HepG2 (cell line): ENCODE measurements around the gene CADM2. TPM values are rescaled to one million over a fixed set of nuclear protein-coding genes. Genes with fewer than 3 reads are reported as not detected.

Source experiments
- ATAC-seq: fragments of 200-7000 bp; cut with Tn5 transposase; 3 replicates; pipeline ENCODE4 v1.9.1; 2020; ENCODE audit warnings: mild to moderate bottlenecking, moderate library complexity
- BruUV-seq: library from RNA; stranded (reverse); fragments of 400-500 nt; replicated peaks from 2 replicates; lab custom pipeline; 2021; lab: Mats Ljungman, UMichigan
- CTCF ChIA-PET: fragments of 300-600 bp; formaldehyde crosslinking; extraction: SDS; loops from one replicate; lab custom pipeline; 2021; ENCODE audit warnings: low total read pairs, inconsistent platforms, low intra/inter-chr PET ratio; lab: Yijun Ruan, JAX
- POLR2A ChIA-PET: fragments of 350-600 bp; sonication (Branson Sonifier 250); formaldehyde crosslinking; loops from one replicate; lab custom pipeline; 2020; ENCODE audit warnings: antibody characterized with exemption, inconsistent platforms; lab: Yijun Ruan, JAX
- DNase-seq: peaks from one replicate; pipeline ENCODE4 v3.0.0-alpha.2; 2015; ENCODE audit warnings: low spot score
- FAIRE-seq: peaks from 3 replicates; lab custom pipeline; 2011; peaks lifted over from hg19 to GRCh38; lab: Jason Lieb, UNC
- H2AFZ ChIP-seq: one replicate; pipeline ENCODE4 v1.6.1; 2011; ENCODE audit warnings: low read length, inconsistent platforms
- H3K27ac ChIP-seq: fragments of 300-600 bp; 3 replicates; pipeline ENCODE4 v1.8.0; 2011; ENCODE audit warnings: mixed run types, mild to moderate bottlenecking, mixed read lengths, low read length, inconsistent platforms; ENCODE audit not compliant: insufficient read depth; ENCODE audit errors: extremely low read length
- H3K27me3 ChIP-seq, 2 experiments: fragments of 200-600 bp in 1 of 2; 2 replicates in 1 of 2; 3 replicates in 1 of 2; pipeline versions ENCODE4 v1.6.0 to v1.8.0; 2011; ENCODE audit warnings: low read length in 2 of 2, mild to moderate bottlenecking in 2 of 2, moderate library complexity in 2 of 2, inconsistent platforms in 1 of 2; ENCODE audit not compliant: insufficient read depth in 2 of 2, control insufficient read depth in 1 of 2
- H3K36me3 ChIP-seq, 2 experiments: fragments of 200-600 bp in 1 of 2; replicated peaks in 1 of 2; 2 replicates in 1 of 2; 3 replicates in 1 of 2; pipeline versions ENCODE4 v1.5.1 to v1.8.0; 2011; ENCODE audit warnings: low read length in 2 of 2, inconsistent platforms in 1 of 2; ENCODE audit not compliant: insufficient read depth in 2 of 2, control insufficient read depth in 1 of 2
- H3K4me1 ChIP-seq: 2 replicates; pipeline ENCODE4 v1.5.1; 2012; ENCODE audit warnings: low read length, inconsistent platforms; ENCODE audit not compliant: insufficient read depth
- H3K4me2 ChIP-seq: 2 replicates; pipeline ENCODE4 v1.6.0; 2011; ENCODE audit warnings: low read depth, low read length, inconsistent platforms
- H3K4me3 ChIP-seq, 3 experiments: fragments of 200-600 bp in 1 of 3; sonication (generic), shearing (Covaris generic) in 1 of 3; replicated peaks in 1 of 3; 2 replicates each; pipeline ENCODE4 v1.5.1; 2011 to 2016; ENCODE audit warnings: low read length in 3 of 3, inconsistent platforms in 2 of 3, low read depth in 2 of 3, mild to moderate bottlenecking in 2 of 3, control low read depth in 1 of 3, mixed read lengths in 1 of 3; ENCODE audit not compliant: insufficient read depth in 1 of 3
- H3K79me2 ChIP-seq: one replicate; pipeline ENCODE4 v1.6.1; 2011; ENCODE audit warnings: low read length, inconsistent platforms; ENCODE audit not compliant: insufficient read depth
- H3K9ac ChIP-seq: 2 replicates; pipeline ENCODE4 v1.6.0; 2011; ENCODE audit warnings: mild to moderate bottlenecking, low read depth, low read length, inconsistent platforms; ENCODE audit not compliant: insufficient read depth
- H3K9me3 ChIP-seq: 2 replicates; pipeline ENCODE4 v1.5.1; 2012; ENCODE audit warnings: mild to moderate bottlenecking, low read length
- H4K20me1 ChIP-seq: 2 replicates; pipeline ENCODE4 v1.6.0; 2011; ENCODE audit warnings: inconsistent platforms, mild to moderate bottlenecking, low read length, moderate library complexity; ENCODE audit not compliant: insufficient read depth
- AHR ChIP-seq: IDR thresholded peaks from 2 replicates; pipeline ENCODE4 v1.6.1; 2018; ENCODE audit warnings: missing genetic modification reagents, missing compliant biosample characterization
- CENPX ChIP-seq: sonication (generic); formaldehyde crosslinking; IDR thresholded peaks from 2 replicates; pipeline ENCODE4 v1.9.0; 2021; ENCODE audit warnings: mild to moderate bottlenecking, missing genetic modification reagents, moderate library complexity
- EEA1 ChIP-seq: sonication (generic); formaldehyde crosslinking; IDR thresholded peaks from 2 replicates; pipeline ENCODE4 v1.5.1; 2020; ENCODE audit warnings: mild to moderate bottlenecking, missing genetic modification reagents, borderline replicate concordance
- FOXP4 ChIP-seq: sonication (generic); formaldehyde crosslinking; IDR thresholded peaks from 2 replicates; pipeline ENCODE4 v1.4.0; 2020; ENCODE audit warnings: missing genetic modification reagents
- GATA4 ChIP-seq: sonication (generic); IDR thresholded peaks from 2 replicates; pipeline ENCODE4 v1.6.1; 2016; ENCODE audit warnings: antibody characterized with exemption, low read depth, borderline replicate concordance
- IKZF1 ChIP-seq: fragments of 450-650 bp; IDR thresholded peaks from 2 replicates; pipeline ENCODE4 v1.7.1; 2016
- KDM6A ChIP-seq: IDR thresholded peaks from 2 replicates; pipeline ENCODE4 v1.6.1; 2016; ENCODE audit warnings: low read depth
- MYNN ChIP-seq: sonication (generic); formaldehyde crosslinking; IDR thresholded peaks from 2 replicates; pipeline ENCODE4 v1.4.0; 2020; ENCODE audit warnings: mild to moderate bottlenecking, low read depth, missing genetic modification reagents
- SPEN ChIP-seq: sonication (generic); formaldehyde crosslinking; IDR thresholded peaks from 2 replicates; pipeline ENCODE4 v1.5.1; 2020; ENCODE audit warnings: low read depth, mild to moderate bottlenecking, missing genetic modification reagents
- TERF1 ChIP-seq: sonication (generic); formaldehyde crosslinking; IDR thresholded peaks from 2 replicates; pipeline ENCODE4 v1.8.0; 2022; ENCODE audit warnings: mild to moderate bottlenecking, missing genetic modification reagents, moderate library complexity
- XBP1 ChIP-seq: sonication (generic); formaldehyde crosslinking; IDR thresholded peaks from 2 replicates; pipeline ENCODE4 v1.5.0; 2020; ENCODE audit warnings: missing genetic modification reagents
- ZBTB26 ChIP-seq: IDR thresholded peaks from 2 replicates; pipeline ENCODE4 v1.6.1; 2016; ENCODE audit warnings: missing compliant biosample characterization, missing genetic modification reagents, borderline replicate concordance
- ZBTB3 ChIP-seq: sonication (generic); formaldehyde crosslinking; IDR thresholded peaks from 2 replicates; pipeline ENCODE4 v1.4.0; 2020; ENCODE audit warnings: low read depth, mild to moderate bottlenecking, moderate library complexity, missing genetic modification reagents, borderline replicate concordance
- ZNF607 ChIP-seq: sonication (generic); formaldehyde crosslinking; IDR thresholded peaks from 2 replicates; pipeline ENCODE4 v1.5.1; 2020; ENCODE audit warnings: missing genetic modification reagents, mild to moderate bottlenecking, borderline replicate concordance
- ZNF800 ChIP-seq: sonication (generic); formaldehyde crosslinking; IDR thresholded peaks from 2 replicates; pipeline ENCODE4 v1.4.0; 2020; ENCODE audit warnings: missing genetic modification reagents
- WGBS: methylation state at CpG from one replicate; pipeline ENCODE4 v1.1.6; 2017; ENCODE audit warnings: low lambda C conversion rate; 5-methylcytosine and 5-hydroxymethylcytosine counted together
- in situ Hi-C: cut with HindIII; loops from 2 replicates; pipeline ENCODE4 v1.10.0; 2017; ENCODE audit warnings: low pct_unique_long_range_greater_than_20kb; ENCODE audit not compliant: extremely low pct_ligation_motif_present
- intact Hi-C: fragments of 100-400 bp; cut with micrococcal nuclease; formaldehyde crosslinking; loops from one replicate; pipeline ENCODE4 v1.10.0; 2022; ENCODE audit not compliant: unreplicated experiment
- polyA plus RNA-seq, 8 experiments: library from polyadenylated mRNA; depleted of rRNA in 3 of 8; stranded (reverse) in 7 of 8; unstranded in 1 of 8; fragments of >200 nt; fragmentation: Illumina TruSeq in 4 of 8; extraction: Trizol in 4 of 8; gene quantifications; 2 replicates each; pipeline versions ENCODE4 v1.2.1 to v1.2.3, GENCODE V29; 2011 to 2016; ENCODE audit warnings: low read depth in 4 of 8, missing spikeins in 1 of 8, mixed read lengths in 1 of 8; ENCODE audit not compliant: insufficient read depth in 1 of 8
- total RNA-seq, 5 experiments: library from RNA; depleted of rRNA; stranded (reverse); fragments of >200 nt; fragmentation: Illumina TruSeq; extraction: Trizol; gene quantifications; 2 replicates each; pipeline ENCODE4 v1.2.3, GENCODE V29; 2016; ENCODE audit warnings: low read depth in 1 of 5

Gene CADM2
- total and polyA plus RNA-seq, 2 of the 13 experiments (the other 11 are each of a cell fraction or from before 2014, with no cell fraction given), result not detected

GRCh38 chr3:85474241-85474640, 515.5 kb downstream of the CADM2 start (continued):
- TF ChIP-seq FOXP4 (no peak), KDM6A (no peak), IKZF1 (no peak), MYNN (CRISPR knock-in tag) (no peak)
- TF ChIP-seq, all 625 proteins: peak for 0

- Histone ChIP-seq H3K27ac (no peak overlapping the region), H3K4me3 (no peak overlapping the region), H3K27me3 (no peaks in the 10 kb centered on the region), H3K79me2 (no peaks in the 10 kb centered on the region), H3K36me3 (no peaks in the 10 kb centered on the region), H3K4me2 (no peak overlapping the region), H3K9me3 (no peaks in the 10 kb centered on the region), H3K4me1 (no peaks in the 10 kb centered on the region), H2AFZ (no peak overlapping the region), H4K20me1 (no peaks in the 10 kb centered on the region), H3K9ac (no peak overlapping the region)
- DNase-seq, result no peak
- WGBS, result 1% methylated on average over 2 of the region's 2 CpGs
- FAIRE-seq, result no peak
- CTCF ChIA-PET, result no interaction called here
- in situ Hi-C loops (no loop called here), intact Hi-C loops (no loop called here)
- POLR2A ChIA-PET, result no interaction called here
- no peak for TF ChIP-seq SPEN
- no peak for TF ChIP-seq XBP1 (CRISPR knock-in tag)
- TF ChIP-seq ZNF800 (CRISPR knock-in tag), result no peak
- TF ChIP-seq GATA4, result no peak
- TF ChIP-seq CENPX (CRISPR knock-in tag), result no peak
- no peak for TF ChIP-seq ZNF607 (CRISPR knock-in tag)
- no peak for TF ChIP-seq ZBTB3 (CRISPR knock-in tag)
- TF ChIP-seq ZBTB26, result no peak
- TF ChIP-seq AHR (CRISPR knock-in tag), result no peak
- TF ChIP-seq TERF1 (CRISPR knock-in tag), result no peak
- TF ChIP-seq EEA1, result no peak
- BruUV-seq, result no TSS peak
- ATAC-seq, result no peak
These were observed 516.6 kb downstream of the CADM2 start for GRCh38 chr3:85475346-85475745.
